H1 (cell line): ENCODE measurements around the gene PTBP3. TPM values are rescaled to one million over a fixed set of nuclear protein-coding genes. Genes with fewer than 3 reads are reported as not detected.

ENCODE experiments used
- CTCF ChIA-PET: fragments of 300-600 bp; sonication (Branson Sonifier 250); formaldehyde crosslinking; loops from one replicate; lab custom pipeline; 2021; ENCODE audit not compliant: partially characterized antibody; lab: Charles Lee
- POLR2A ChIA-PET: fragments of 300-600 bp; sonication (Branson Sonifier 250); formaldehyde crosslinking; loops from one replicate; lab custom pipeline; 2021; ENCODE audit warnings: inconsistent platforms; ENCODE audit not compliant: partially characterized antibody; lab: Charles Lee
- DNase-seq, 2 experiments: peaks; one replicate each; pipeline versions ENCODE4 v3.0.0 to v3.0.0-alpha.2; 2010 to 2022; ENCODE audit warnings: low spot score in 2 of 2, low read depth in 1 of 2, mixed read lengths in 1 of 2
- FAIRE-seq: peaks from 2 replicates; lab custom pipeline; 2011; peaks lifted over from hg19 to GRCh38; lab: Jason Lieb, UNC
- H2AFZ ChIP-seq: 2 replicates; pipeline ENCODE4 v1.8.1; 2012; ENCODE audit warnings: low read length, inconsistent platforms
- H2AK5ac ChIP-seq: 2 replicates; pipeline ENCODE4 v1.6.1; 2013; ENCODE audit warnings: low read depth, low read length
- H2BK120ac ChIP-seq: replicated peaks from 2 replicates; pipeline ENCODE3; 2013; ENCODE audit warnings: low read depth, low read length, inconsistent platforms
- H2BK12ac ChIP-seq: 2 replicates; pipeline ENCODE4 v1.6.1; 2013; ENCODE audit warnings: low read depth, low read length
- H2BK15ac ChIP-seq: 2 replicates; pipeline ENCODE4 v1.6.1; 2013; ENCODE audit warnings: low read length
- H2BK20ac ChIP-seq: 2 replicates; pipeline ENCODE4 v1.6.1; 2013; ENCODE audit warnings: low read length
- H2BK5ac ChIP-seq: 2 replicates; pipeline ENCODE4 v1.6.1; 2013; ENCODE audit warnings: low read depth, low read length
- H3K14ac ChIP-seq: 2 replicates; pipeline ENCODE4 v1.6.1; 2013; ENCODE audit warnings: inconsistent platforms; ENCODE audit not compliant: insufficient read length
- H3K18ac ChIP-seq: 2 replicates; pipeline ENCODE4 v1.6.1; 2013; ENCODE audit warnings: low read length; ENCODE audit errors: extremely low read depth
- H3K23ac ChIP-seq: 2 replicates; pipeline ENCODE4 v1.6.1; 2013; ENCODE audit warnings: inconsistent platforms; ENCODE audit not compliant: insufficient read length
- H3K23me2 ChIP-seq: 2 replicates; pipeline ENCODE4 v1.6.1; 2013; ENCODE audit warnings: low read depth, low read length
- H3K27ac ChIP-seq: 2 replicates; pipeline ENCODE4 v1.6.1; 2011; ENCODE audit warnings: low read depth, low read length, inconsistent platforms
- H3K27me3 ChIP-seq, 4 experiments: replicated peaks in 1 of 4; 1 replicate in 1 of 4; 2 replicates in 3 of 4; pipeline versions ENCODE4 v1.6.1 to v1.8.1; 2011 to 2013; ENCODE audit warnings: low read length in 3 of 4, mild to moderate bottlenecking in 3 of 4, inconsistent platforms in 2 of 4, mixed read lengths in 2 of 4, moderate library complexity in 1 of 4; ENCODE audit not compliant: control insufficient read depth in 3 of 4, insufficient read depth in 3 of 4; ENCODE audit errors: extremely low read depth in 1 of 4
- H3K36me3 ChIP-seq, 4 experiments: 2 replicates each; pipeline versions ENCODE4 v1.6.1 to v1.8.1; 2011 to 2013; ENCODE audit warnings: mild to moderate bottlenecking in 4 of 4, low read length in 3 of 4, moderate library complexity in 2 of 4, control low read depth in 1 of 4, inconsistent platforms in 1 of 4; ENCODE audit not compliant: insufficient read depth in 4 of 4, control insufficient read depth in 2 of 4
- H3K4ac ChIP-seq: replicated peaks from 2 replicates; pipeline ENCODE3; 2013; ENCODE audit warnings: low read length, low read depth, mixed read lengths, inconsistent platforms; ENCODE audit not compliant: insufficient read length
- H3K4me1 ChIP-seq, 4 experiments: replicated peaks in 1 of 4; 1 replicate in 1 of 4; 2 replicates in 3 of 4; pipeline versions ENCODE4 v1.6.1 to v1.8.1; 2011 to 2013; ENCODE audit warnings: low read length in 3 of 4, inconsistent platforms in 2 of 4, mixed read lengths in 1 of 4; ENCODE audit not compliant: insufficient read depth in 4 of 4, control insufficient read depth in 3 of 4
- H3K4me2 ChIP-seq, 2 experiments: 2 replicates each; pipeline versions ENCODE4 v1.6.1 to v1.8.1; 2011 to 2013; ENCODE audit warnings: low read depth in 2 of 2, low read length in 2 of 2, control low read depth in 1 of 2, inconsistent platforms in 1 of 2, mild to moderate bottlenecking in 1 of 2; ENCODE audit not compliant: insufficient read depth in 1 of 2
- H3K4me3 ChIP-seq, 4 experiments: fragments of 200-600, 300-600 bp in 1 of 4; sonication (generic), shearing (Covaris generic), sonication (Bioruptor Twin) in 1 of 4; 2 replicates each; pipeline versions ENCODE4 v1.5.1 to v1.8.1; 2011 to 2016; ENCODE audit warnings: low read length in 4 of 4, low read depth in 3 of 4, control low read depth in 2 of 4, inconsistent platforms in 2 of 4, mild to moderate bottlenecking in 2 of 4, mixed read lengths in 1 of 4, moderate library complexity in 1 of 4; ENCODE audit not compliant: insufficient read depth in 2 of 4; ENCODE audit errors: extremely low read depth in 1 of 4
- H3K56ac ChIP-seq: replicated peaks from 2 replicates; pipeline ENCODE3; 2013; ENCODE audit warnings: low read depth, mild to moderate bottlenecking, mixed read lengths, low read length, inconsistent platforms; ENCODE audit not compliant: insufficient read length
- H3K79me1 ChIP-seq: 2 replicates; pipeline ENCODE4 v1.6.1; 2013; ENCODE audit warnings: low read depth, low read length, control low read depth
- H3K79me2 ChIP-seq, 2 experiments: 2 replicates each; pipeline versions ENCODE4 v1.6.1 to v1.8.1; 2012 to 2013; ENCODE audit warnings: low read length in 2 of 2, mild to moderate bottlenecking in 2 of 2, inconsistent platforms in 1 of 2; ENCODE audit not compliant: insufficient read depth in 2 of 2, control insufficient read depth in 1 of 2
- H3K9ac ChIP-seq, 4 experiments: replicated peaks in 1 of 4; 1 replicate in 1 of 4; 2 replicates in 3 of 4; pipeline versions ENCODE4 v1.6.1 to v1.8.1; 2011 to 2013; ENCODE audit warnings: low read depth in 3 of 4, low read length in 3 of 4, control low read depth in 2 of 4, mild to moderate bottlenecking in 2 of 4, moderate library complexity in 2 of 4, inconsistent platforms in 1 of 4; ENCODE audit errors: extremely low read depth in 1 of 4
- H3K9me3 ChIP-seq, 2 experiments: 2 replicates each; pipeline versions ENCODE4 v1.6.1 to v1.8.1; 2012 to 2013; ENCODE audit warnings: mild to moderate bottlenecking in 2 of 2, moderate library complexity in 2 of 2, control low read depth in 1 of 2, inconsistent platforms in 1 of 2, low read depth in 1 of 2, low read length in 1 of 2, mixed read lengths in 1 of 2; ENCODE audit not compliant: insufficient read depth in 2 of 2
- H4K20me1 ChIP-seq, 2 experiments: replicated peaks in 1 of 2; 2 replicates each; pipeline versions ENCODE3 to v1.8.1; 2011 to 2013; ENCODE audit warnings: inconsistent platforms in 2 of 2, low read length in 2 of 2, mild to moderate bottlenecking in 1 of 2; ENCODE audit not compliant: insufficient read depth in 2 of 2, control insufficient read depth in 1 of 2
- H4K5ac ChIP-seq: 2 replicates; pipeline ENCODE4 v1.6.1; 2013; ENCODE audit warnings: low read length, low read depth, mixed read lengths, inconsistent platforms; ENCODE audit not compliant: insufficient read length
- H4K8ac ChIP-seq: 2 replicates; pipeline ENCODE4 v1.8.0; 2013; ENCODE audit warnings: mild to moderate bottlenecking, moderate library complexity, low read length, inconsistent platforms; ENCODE audit not compliant: insufficient read depth; ENCODE audit errors: extremely low read depth
- H4K91ac ChIP-seq: replicated peaks from 2 replicates; pipeline ENCODE3; 2013; ENCODE audit warnings: low read length, mixed read lengths, inconsistent platforms; ENCODE audit not compliant: insufficient read length
- ATF3 ChIP-seq: IDR thresholded peaks from 2 replicates; pipeline ENCODE4 v1.6.1; 2011; ENCODE audit warnings: low read depth, mild to moderate bottlenecking, low read length; ENCODE audit not compliant: insufficient read depth
- CBX8 ChIP-seq: fragments of 300-800, 300-1000 bp; sonication (generic); IDR thresholded peaks from 2 replicates; pipeline ENCODE4 v1.7.1; 2016; ENCODE audit warnings: low read depth, low read length, borderline replicate concordance
- EP300 ChIP-seq, 2 experiments: IDR thresholded peaks; 1 replicate in 1 of 2; 2 replicates in 1 of 2; pipeline ENCODE4 v1.6.1; 2011 to 2012; ENCODE audit warnings: low read depth in 2 of 2, low read length in 2 of 2, mild to moderate bottlenecking in 2 of 2, borderline replicate concordance in 1 of 2, inconsistent platforms in 1 of 2, moderate library complexity in 1 of 2
- JUN ChIP-seq: IDR thresholded peaks from 2 replicates; pipeline ENCODE4 v1.6.1; 2011; ENCODE audit warnings: low read depth, mild to moderate bottlenecking, improper control_type of control experiment, low read length
- POLR2A ChIP-seq, 2 experiments: IDR thresholded peaks; 1 replicate in 1 of 2; 2 replicates in 1 of 2; pipeline ENCODE4 v1.6.1; 2011; ENCODE audit warnings: low read depth in 2 of 2, low read length in 2 of 2, mild to moderate bottlenecking in 2 of 2; ENCODE audit errors: control extremely low read depth in 1 of 2
- POU5F1 ChIP-seq: IDR thresholded peaks from 2 replicates; pipeline ENCODE4 v1.6.1; 2011; ENCODE audit warnings: low read depth, mild to moderate bottlenecking, low read length, moderate library complexity
- RAD21 ChIP-seq, 2 experiments: IDR thresholded peaks in 1 of 2; conservative IDR thresholded peaks in 1 of 2; 2 replicates each; pipeline ENCODE4 v1.6.1; 2011; ENCODE audit warnings: low read depth in 2 of 2, low read length in 2 of 2, improper control_type of control experiment in 1 of 2, inconsistent platforms in 1 of 2, mild to moderate bottlenecking in 1 of 2, moderate library complexity in 1 of 2
- RFX5 ChIP-seq: IDR thresholded peaks from 2 replicates; pipeline ENCODE4 v1.6.1; 2011; ENCODE audit warnings: low read depth, low read length, improper control_type of control experiment, borderline replicate concordance
- SRF ChIP-seq: IDR thresholded peaks from 2 replicates; pipeline ENCODE4 v1.6.1; 2011; ENCODE audit warnings: mild to moderate bottlenecking, low read depth, low read length, moderate library complexity
- SUZ12 ChIP-seq: fragments of 200-600 bp; sonication (generic); IDR thresholded peaks from 2 replicates; pipeline ENCODE4 v1.6.1; 2012; ENCODE audit warnings: mild to moderate bottlenecking, inconsistent platforms, low read length, moderate library complexity, mixed read lengths
- TCF12 ChIP-seq: IDR thresholded peaks from 2 replicates; pipeline ENCODE4 v1.6.1; 2011; ENCODE audit warnings: low read depth, mild to moderate bottlenecking, low read length
- YY1 ChIP-seq: IDR thresholded peaks from 2 replicates; pipeline ENCODE4 v1.6.1; 2011; ENCODE audit warnings: low read depth, mild to moderate bottlenecking, low read length
- ZNF274 ChIP-seq: IDR thresholded peaks from 2 replicates; pipeline ENCODE4 v1.7.0; 2012; ENCODE audit warnings: low read length, borderline replicate concordance; ENCODE audit errors: extremely low read depth
- WGBS, 2 experiments: shearing (Covaris generic) in 1 of 2; methylation state at CpG; one replicate each; pipeline versions ENCODE4 v1.1.6 to v1.1.7; 2013 to 2015; ENCODE audit warnings: low lambda C conversion rate in 2 of 2, mixed read lengths in 2 of 2, inconsistent platforms in 1 of 2, low coverage in 1 of 2, missing lambda C conversion rate in 1 of 2; ENCODE audit not compliant: insufficient replicate concordance in 2 of 2, insufficient coverage in 1 of 2, insufficient read length in 1 of 2; ENCODE audit errors: extremely low coverage in 1 of 2, missing lambda C conversion rate in 1 of 2; 5-methylcytosine and 5-hydroxymethylcytosine counted together
- polyA plus RNA-seq, 7 experiments: library from polyadenylated mRNA; depleted of rRNA in 3 of 7; stranded (reverse) in 5 of 7; unstranded in 2 of 7; fragments of >200 nt in 5 of 7; fragments of 200-250 nt in 2 of 7; gene quantifications; 1 replicate in 5 of 7; 2 replicates in 1 of 7; 4 replicates in 1 of 7; pipeline versions ENCODE4 v1.2.1 to v1.2.3, GENCODE V29; 2011 to 2013; ENCODE audit warnings: missing spikeins in 2 of 7, mixed read lengths in 2 of 7
- total RNA-seq: library from RNA; stranded (reverse); fragmentation: NEBNext Ultra II Directional; extraction: Animal tissue kit (Norgen Biotek cat#: 25700); gene quantifications from 2 replicates; pipeline ENCODE4 v1.2.1, GENCODE V29; 2021

Gene PTBP3
- total and polyA plus RNA-seq, 2 of the 8 experiments (the other 6 are each of a cell fraction or from before 2014, with no cell fraction given), result 51.0 to 124 TPM

DNA sequence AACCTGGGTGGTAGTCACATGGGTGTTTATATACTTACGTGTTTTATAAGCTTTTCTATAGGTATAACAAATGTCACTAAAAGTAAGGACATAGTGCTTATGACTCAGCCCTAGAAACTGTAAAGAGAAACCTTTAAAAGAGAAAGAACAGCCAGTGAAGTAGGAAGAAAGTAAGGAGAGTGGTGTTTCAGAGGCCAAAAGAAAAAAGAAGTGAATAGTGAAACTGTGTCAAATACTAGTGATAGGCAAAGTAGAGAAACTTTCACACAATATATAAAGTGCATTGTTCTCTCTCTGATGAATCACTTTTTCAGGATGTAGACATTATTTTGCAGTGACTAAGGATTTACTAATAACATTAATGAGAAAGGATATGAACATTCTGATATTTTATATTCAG lies 84.1 kb downstream of the PTBP3 start:
- Histone ChIP-seq H3K36me3 (peaks cover 0 to 3% (median 0%) of the 10 kb centered on the region in 4 experiments; a peak in 2 of 8 replicates), H3K4me2 (no peak overlapping the region), H2BK15ac (no peak overlapping the region), H3K14ac (no peak overlapping the region), H3K79me2 (no peaks in the 10 kb centered on the region), H4K8ac (no peak overlapping the region), H3K9ac (no peak overlapping the region), H3K4me3 (no peak overlapping the region), H3K27ac (no peak overlapping the region), H4K5ac (no peak overlapping the region), H3K56ac (no peak overlapping the region), H2BK12ac (no peak overlapping the region), H2BK5ac (no peak overlapping the region), H3K9me3 (no peaks in the 10 kb centered on the region), H2AK5ac (no peak overlapping the region), H3K27me3 (no peaks in the 10 kb centered on the region), H3K79me1 (no peaks in the 10 kb centered on the region), H3K23ac (no peak overlapping the region), H2AFZ (no peak overlapping the region), H3K4me1 (no peaks in the 10 kb centered on the region), H3K23me2 (no peaks in the 10 kb centered on the region), H2BK20ac (no peak overlapping the region), H3K18ac (no peak overlapping the region), H4K20me1 (no peaks in the 10 kb centered on the region), H4K91ac (no peak overlapping the region), H3K4ac (no peak overlapping the region), H2BK120ac (no peak overlapping the region)
- DNase-seq (no peak), FAIRE-seq (no peak)
- ChIA-PET CTCF (no interaction called here), POLR2A (interaction anchor here (1.0 kb wide), 1 partner anchor 27 kb away, joined by 3 read pairs; no protein-coding TSS in a partner anchor)
- WGBS, 2 experiments, result 83% methylated on average over 1 of the region's 1 CpG; no CpG with 5 or more reads in 1 of the 2 experiments
- TF ChIP-seq TCF12 (no peak), JUN (no peak), SRF (no peak), EP300 (IDR thresholded peaks at IDR 0.05; ENCODE audit: borderline replicate concordance in 1 of 2, low read depth in 2 of 2, low read length in 2 of 2) (no peak), SUZ12 (no peak), RFX5 (no peak), POLR2A (IDR thresholded peaks at IDR 0.05; ENCODE audit: control extremely low read depth in 1 of 2, low read depth in 2 of 2, low read length in 2 of 2) (no peak), ZNF274 (no peak), YY1 (no peak), POU5F1 (no peak), ATF3 (no peak), RAD21 (IDR thresholded peaks at IDR 0.05 in 1 of 2, conservative IDR thresholded peaks at IDR 0.05 in 1 of 2; ENCODE audit: low read depth in 2 of 2, low read length in 2 of 2) (no peak), CBX8 (no peak)
